OCI-LY3 (cell line): ENCODE results near the gene CSN3.
"Not testable (repeated sequence)": the region's sequence is repeated elsewhere in the genome, so short reads cannot be mapped to it uniquely, and the experiment has no call there.

Experiments used
- CTCF ChIP-seq: fragments of 200-600, 300-600 bp; sonication (generic); IDR thresholded peaks from 2 replicates; pipeline ENCODE4 v1.5.1; 2014; ENCODE audit warnings: antibody characterized with exemption, low read length, low read depth
- EZH2phosphoT487 ChIP-seq: fragments of 200-600 bp; shearing (Covaris generic); IDR thresholded peaks from 2 replicates; pipeline ENCODE4 v1.6.1; 2018; ENCODE audit warnings: antibody characterized with exemption, mixed run types, low read depth

DNA sequence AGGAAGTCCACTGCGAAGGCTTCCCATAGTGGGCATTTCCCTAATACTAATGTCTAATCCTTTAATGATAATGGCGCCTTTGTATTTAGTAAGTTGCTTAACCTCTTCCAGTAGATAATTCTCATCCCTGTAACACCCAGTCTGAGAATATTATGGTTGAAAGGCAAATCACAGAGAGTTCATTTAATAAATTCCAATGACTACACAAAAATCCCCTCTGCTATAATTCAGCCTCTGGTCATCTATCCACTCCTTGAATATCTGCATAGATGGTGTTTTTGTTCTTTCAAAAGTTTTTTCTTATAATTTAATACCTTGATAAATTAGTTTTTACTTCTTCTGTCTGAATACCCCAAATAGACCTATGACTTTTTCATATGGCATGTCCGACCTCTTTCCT lies 21.0 kb upstream of the CSN3 start:
- not testable (repeated sequence) for TF ChIP-seq CTCF, EZH2phosphoT487
